HG03135 (cell line): ENCODE data around the gene NUP107.
"Not testable (repeated sequence)": the region's sequence is repeated elsewhere in the genome, so short reads cannot be mapped to it uniquely, and the experiment has no call there.

Source experiments
- ATAC-seq: cut with Tn5 transposase; IDR thresholded peaks from one replicate; pipeline ENCODE4 v1.9.1; 2021; ENCODE audit warnings: mild to moderate bottlenecking, moderate library complexity; ENCODE audit not compliant: unreplicated experiment

The NUP107 gene

DNA sequence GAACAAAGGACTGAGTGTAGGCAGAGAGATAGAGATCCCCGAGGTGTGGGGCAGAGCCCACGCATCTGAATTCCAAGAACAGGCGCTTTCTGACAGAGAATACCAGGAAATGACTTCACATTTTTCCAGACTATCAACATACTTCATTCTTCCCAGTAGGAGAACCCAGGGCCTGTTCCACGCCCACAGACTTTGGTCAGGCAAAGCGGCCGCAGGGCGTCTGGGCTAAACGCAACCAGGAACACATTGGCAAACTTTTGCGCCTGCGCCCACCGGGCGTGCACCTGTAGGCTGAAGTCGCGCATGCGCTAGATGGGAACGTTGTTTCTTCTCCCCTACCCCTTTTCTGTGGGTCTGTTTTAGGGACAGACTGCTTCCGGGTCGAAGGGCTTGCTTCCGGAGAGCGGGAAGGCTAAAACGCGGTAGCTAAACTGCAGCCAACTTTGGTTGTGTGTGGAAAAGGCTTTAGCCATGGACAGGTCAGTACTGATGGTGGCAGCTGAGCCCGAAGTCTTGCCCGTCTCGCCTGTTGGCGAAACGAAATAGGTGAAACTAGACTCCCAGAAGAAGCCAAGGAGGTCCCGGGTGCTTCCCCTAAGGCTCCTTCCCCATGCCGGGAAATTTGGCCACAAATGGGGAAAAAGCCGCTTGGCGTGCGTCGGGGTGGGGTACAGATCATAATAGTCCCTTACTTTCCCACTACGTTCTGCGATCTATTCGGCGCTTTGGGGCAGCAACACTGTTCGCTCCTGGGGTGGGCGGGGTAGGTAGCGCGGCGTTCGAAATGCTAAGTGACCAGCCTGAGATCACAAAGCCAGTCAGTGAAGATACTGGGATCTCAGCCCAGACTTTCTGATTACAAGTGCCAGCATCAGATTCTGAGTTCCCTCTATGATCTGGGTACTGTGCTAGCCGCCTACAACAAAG, at the start of gene NUP107:
TSS of gene NUP107 (plus strand) at position 384 of the 927 bp plus-strand sequence. CDS start at position 472, 88 bp downstream.
- ATAC-seq = peak; percentile 91

DNA sequence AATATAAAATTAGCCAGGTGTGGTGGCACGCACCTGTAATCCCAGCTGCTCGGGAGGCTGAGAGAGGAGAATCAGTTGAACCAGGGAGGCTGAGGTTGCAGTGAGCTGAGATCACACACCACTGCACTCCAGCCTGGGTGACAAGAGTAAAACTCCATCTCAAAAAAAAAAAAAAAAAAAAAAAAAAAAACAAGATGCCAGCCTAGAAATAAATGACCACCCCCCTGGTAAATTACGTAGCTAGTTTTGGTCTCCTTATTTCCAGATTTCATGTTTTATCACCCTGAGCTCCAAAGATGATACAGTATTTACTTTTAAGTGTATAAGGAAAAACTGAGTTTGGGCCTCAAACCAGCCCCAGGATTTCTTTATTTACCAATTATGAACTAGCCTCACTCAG, 49.3 kb upstream of the NUP107 start:
- ATAC-seq = not testable (repeated sequence)

DNA sequence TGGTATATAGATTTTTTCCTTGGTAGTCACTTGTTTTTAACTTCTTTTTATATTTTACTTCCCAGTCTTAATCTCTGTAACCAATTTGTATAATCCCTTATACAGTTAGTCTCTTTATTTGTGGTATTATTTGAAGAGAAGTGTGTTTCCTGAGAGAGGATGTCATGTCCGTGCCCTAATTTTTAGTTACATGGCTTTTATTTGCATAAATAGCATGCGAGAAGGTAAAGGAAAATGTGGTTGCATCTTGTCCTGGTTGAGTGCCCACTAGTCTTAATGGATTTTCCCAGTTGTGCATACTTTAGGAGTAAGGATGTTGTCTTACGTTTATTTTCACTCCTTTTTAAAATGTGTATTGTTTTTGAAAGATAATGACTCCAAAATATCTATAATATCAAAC, 48.6 kb upstream of the NUP107 start:
- ATAC-seq = no peak

DNA sequence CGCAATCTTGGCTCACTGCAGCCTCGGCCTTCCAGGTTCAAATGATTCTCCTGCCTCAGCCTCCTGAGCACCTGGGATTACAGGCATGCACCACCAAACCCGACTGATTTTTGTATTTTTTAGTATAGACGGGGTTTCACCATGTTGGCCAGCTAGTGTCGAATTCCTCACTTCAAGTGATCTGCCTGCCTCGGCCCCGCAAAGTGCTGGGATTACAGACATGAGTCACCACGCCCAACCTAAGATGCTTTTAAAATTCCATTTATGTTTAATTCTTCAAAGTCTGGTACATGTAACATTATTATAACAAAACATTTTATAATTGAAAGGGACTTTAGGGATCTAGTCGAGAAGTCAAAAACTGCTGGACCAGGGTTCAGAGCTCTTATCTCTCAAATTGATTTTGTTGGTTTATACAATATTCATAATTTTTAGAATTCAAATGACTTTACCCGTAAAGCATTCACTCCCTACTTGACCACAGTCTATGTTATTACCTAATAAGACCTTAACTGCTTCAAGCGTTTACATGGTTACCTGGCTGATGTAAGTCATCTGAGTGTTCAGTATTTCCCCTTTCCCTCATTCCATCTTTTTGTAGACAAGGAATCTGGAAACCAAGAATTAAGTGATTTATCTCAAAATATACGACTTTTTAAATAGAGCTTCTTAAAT, 47.9 kb upstream of the NUP107 start:
- ATAC-seq = no peak

DNA sequence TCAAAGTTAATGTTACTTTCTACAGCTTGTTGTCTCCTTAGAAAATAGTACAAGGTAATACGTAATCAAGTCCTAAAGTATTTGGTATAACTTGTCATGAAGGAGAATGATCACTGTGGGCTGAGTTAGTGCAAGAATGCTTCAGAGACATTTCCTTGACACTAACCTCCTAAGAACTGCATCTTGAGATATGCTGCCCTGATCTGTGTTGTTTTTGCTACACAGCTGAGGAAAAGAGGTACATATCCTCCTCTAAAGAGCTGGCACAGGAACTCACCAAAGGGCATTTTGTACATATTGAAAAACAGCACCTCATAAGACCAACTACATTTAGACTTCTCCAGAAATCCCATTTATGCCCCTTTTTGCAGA, 47.4 kb upstream of the NUP107 start:
- ATAC-seq = no peak

DNA sequence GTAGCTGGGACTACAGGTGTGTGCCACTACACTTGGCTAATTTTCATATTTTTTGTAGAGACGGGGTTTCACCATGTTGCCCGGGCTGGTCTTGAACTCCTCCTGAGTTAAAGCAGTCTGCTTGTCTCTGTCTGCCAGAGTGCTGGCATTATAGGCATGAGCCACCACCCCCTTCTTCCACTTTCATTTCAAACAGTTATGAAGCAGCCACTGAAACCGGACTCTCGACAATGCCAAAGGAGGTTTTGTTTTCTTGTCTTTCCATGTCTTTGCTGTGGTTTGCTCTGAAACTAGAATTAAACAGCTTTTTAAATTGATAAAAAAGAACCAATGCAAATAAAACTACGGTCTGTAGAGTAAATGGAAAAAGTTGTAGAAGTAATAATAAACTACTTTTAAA, 45.6 kb upstream of the NUP107 start:
- ATAC-seq = peak; percentile 88

DNA sequence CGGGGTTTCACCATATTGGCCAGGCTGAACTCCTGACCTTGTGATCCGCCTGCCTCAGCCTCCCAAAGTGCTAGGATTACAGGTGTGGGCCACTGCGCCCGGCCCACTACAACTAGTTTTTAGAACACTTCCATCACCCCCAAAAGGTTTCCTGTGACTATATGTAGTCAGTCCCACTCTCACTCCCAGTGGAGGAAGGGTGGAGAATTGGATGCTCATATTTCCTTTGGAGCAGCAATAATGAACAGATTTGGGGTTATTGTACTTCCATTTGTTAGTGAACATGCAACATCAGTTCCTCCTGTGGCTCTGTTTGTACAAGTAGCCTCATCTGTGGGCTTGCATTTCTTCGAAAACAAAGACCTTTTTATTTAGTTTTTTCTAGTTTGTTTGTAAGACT, 40.3 kb upstream of the NUP107 start:
- ATAC-seq = no peak

DNA sequence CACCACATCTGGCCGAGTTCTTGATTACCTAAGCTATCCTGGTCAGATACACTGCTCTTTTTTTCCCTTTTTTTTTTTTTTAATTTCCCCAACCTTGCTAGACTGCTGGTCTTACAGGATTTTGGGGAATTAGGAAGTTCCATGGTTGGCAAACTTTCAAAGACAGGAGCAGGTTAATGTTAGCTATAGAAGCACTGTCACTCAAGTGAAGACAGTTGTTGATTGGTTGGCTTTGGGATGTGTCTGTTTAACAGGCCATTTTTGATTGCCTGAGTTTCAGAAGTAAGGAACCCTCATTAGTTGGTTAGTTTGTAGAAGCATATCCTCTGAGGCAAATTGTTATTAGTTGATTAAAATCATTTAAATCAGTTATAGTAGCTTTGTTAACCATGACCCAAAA, 39.3 kb upstream of the NUP107 start:
- no peak for ATAC-seq

DNA sequence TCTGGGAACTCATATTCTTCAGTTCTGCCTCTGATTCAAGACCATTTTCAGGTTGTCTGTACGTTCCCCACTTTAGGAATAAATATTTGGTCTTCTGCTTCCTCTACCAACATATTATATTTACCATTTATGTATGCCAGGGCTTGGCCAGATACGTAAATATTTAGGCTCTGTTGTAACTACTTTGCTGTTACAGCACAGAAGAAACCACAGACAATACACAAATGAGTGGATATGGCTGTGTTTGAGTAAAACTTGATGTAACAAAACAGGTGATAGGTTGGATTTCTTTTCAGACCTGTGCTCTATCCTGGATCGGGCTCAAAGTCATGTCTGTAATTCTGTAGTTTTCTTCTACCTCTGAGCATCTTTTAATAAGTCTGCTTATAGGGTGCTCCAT, 38.6 kb upstream of the NUP107 start:
- ATAC-seq = no peak

DNA sequence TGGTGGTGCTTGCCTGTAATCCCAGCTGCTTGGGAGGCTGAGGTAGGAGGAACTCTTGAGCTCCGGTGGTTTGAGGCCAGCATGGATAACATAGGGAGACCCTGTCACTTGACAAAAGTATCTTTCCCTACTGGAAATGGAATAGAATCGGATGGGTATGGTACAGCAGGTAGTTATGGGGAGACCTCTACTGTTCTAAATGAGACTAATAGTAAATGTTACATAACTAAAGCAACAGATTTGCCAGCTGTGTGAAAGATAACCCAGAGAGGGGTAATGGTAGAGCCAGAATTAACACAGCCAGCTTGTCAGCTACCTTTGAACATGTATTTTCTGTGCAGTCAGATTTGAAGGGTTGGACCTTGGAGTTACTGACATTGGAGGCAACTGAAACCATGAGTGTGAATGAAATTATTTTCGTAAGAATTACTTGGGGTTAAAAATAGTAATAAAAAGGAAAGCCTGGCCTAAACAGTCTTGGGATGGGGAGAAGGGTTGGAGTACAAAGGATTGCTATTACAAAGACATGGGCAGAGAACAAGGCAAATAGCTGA, 21.7 kb upstream of the NUP107 start:
- ATAC-seq = no peak

DNA sequence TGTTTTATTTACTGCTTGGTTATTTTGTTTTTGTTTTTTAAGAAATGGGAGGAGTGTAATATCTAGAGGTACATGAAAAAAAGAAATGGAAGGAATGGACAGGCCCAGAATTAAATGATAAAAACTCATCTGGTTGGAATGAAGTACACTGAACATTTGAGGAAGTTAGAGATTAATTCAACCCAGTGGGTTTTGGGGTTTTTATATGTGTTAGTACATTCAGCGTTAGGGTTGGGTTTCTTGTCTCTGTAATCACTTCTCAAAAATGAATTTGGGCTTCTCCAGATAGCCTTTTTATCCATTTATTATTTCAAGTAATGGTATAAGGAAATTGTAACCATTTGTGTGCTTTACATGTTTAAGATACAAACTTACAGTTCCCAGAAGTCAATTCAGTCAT, 19.5 kb upstream of the NUP107 start:
- no peak for ATAC-seq

DNA sequence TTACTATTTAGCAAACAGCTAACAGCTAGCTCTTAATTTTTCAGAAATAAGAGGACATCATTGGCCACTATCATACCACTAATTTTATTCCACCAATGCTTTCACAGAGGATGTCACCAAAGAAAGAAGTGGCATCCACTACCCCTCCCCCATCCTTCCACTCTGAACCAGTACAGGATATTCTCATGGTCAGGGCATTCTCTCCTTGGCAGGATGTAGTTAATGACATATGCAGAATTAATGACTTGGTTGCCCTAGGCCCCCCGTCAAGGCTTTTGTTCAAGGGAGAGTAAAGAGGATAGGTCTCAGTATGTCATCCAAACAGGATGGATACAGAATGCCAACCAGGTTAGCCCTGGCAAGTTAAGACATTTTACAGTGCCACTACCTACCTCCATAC, 18.9 kb upstream of the NUP107 start:
- no peak for ATAC-seq

DNA sequence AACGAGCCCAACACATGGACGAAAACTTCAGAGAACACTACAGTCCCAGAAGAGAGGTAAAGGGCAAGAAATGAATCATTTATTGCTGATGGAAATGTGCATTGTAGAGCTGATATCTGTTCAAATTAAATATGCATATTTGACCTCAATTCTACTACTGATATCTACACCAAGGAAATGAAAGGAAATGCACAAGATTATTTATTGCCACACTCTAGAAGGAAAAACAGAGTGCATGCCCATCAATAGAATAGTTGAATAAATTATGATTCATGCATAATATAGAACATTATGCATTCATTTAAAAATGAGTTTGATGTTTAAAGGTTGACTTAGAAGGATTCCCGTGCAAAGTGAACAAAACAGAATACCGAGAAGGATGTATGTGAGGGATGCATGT, 15.6 kb upstream of the NUP107 start:
- no peak for ATAC-seq

DNA sequence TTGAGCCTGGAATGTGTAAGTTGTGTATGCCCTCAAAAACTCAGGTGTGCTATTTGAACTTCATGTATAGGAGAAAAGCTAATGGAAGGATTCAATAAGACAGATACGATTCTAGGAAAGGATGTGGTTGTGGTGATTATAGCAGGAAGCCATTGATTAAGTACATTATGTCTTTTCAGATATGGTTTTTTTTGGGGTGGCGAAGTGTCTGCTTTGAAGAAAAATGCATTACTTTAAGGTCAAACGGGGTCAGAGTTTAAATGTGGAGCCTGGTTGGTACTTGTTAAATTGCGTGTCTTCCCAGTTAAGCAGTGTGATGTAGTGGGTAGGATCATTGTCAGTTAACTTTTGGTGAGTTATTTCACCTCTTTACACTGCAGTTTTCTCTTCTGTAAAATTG, 13.0 kb upstream of the NUP107 start:
- no peak for ATAC-seq

DNA sequence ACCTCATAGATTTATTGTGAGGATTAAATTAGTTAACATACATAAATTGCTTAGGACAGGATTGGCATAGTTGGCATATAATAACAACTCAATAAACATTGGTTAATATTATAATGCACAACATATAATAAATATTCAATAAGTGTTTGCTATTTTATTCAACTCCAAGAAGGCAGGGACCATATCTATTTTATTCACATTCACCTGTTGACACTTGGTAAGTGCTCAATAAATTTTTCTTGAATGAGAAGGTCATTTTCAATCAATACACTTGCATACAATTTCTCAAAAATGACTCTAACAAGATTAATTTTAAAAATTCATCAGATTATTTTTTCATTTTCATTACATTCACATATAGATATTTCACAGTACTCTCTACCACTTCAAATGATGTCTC, 12.4 kb upstream of the NUP107 start:
- ATAC-seq = no peak

DNA sequence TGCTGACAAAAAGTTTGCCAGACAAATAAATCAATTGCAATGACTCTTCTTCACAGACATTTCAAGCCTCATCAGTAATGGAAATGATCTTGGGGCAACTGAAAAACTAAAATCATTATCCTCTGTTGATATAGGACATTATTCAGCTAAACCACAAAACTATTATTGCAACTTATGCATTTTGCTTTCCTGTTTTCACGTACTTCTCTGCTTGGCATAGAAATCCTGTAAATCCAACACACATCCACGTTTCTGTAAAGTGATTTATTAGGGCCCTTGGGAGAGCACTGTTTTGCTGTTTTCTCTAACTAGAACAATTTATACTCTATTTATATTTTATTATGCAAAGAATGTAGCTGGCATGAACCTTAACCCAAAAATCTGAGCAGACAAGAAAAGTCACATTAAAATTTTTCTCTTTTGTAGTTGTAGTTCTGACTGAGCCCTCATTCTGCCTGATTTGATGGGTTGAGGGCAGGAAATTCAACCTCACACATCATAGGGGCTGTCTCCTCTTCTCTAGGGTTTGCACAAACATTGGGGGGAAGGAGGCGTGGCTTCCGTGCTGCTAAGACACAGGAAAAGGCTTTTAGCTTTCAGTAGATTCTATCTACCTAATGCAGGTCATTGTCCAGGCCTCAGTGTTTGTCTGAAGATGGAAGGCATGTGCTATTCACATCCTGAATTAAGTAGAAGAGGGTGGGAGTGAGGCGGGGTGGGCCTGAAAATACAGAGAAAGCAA, 11.5 kb upstream of the NUP107 start:
- ATAC-seq = no peak

DNA sequence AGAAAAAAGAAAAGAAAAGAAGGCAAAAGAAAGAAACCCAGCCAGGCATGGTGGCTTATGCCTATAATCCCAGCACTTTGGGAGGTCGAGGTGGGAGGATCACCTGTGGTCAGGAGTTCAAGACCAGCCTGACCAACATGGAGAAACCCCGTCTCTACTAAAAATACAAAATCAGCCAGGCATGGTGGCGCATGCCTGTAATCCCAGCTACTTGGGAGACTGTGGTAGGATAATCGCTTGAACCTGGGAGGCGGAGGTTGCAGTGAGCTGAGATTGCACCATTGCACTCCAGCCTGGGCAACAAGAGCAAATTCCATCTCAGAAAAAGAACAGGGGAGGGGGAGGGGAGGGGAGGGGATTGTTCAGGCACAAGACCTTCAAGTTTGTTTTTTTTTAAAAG, 9.9 kb upstream of the NUP107 start:
- ATAC-seq = not testable (repeated sequence)

DNA sequence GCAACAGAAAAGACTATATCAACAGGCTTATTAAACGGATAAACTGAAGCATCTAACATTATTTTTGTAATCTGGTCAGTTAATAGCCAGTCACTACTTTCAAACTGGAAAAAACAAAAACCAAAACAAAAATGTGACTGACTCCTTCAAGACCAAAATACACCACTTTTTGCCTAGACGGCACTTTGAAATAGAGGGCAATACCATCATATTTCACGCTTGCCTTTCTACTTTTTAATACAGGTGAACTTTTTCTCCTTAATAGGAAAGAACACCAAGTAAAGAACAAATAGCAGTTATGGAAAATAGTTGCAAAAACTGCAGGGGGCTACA, 550 bp upstream of the NUP107 start:
- ATAC-seq = no peak

DNA sequence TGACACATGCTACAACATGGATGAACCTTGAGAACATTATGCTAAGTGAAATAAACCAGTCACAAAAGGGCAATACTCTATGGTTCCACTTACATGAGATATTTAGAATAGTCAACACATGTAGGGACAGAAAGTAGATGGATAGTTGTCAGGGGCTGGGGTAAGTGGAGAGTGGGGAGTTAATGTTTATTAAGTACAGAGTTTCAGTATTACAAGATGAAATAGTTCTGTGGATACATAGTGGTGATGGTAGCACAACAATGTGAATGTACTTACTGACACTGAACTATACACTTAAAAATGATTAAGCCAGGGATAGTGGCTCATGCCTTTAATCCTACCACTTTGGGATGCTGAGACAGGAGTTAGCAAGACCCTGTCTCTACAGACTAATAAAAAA, 8.7 kb downstream of the NUP107 start:
- ATAC-seq = peak; percentile 69

DNA sequence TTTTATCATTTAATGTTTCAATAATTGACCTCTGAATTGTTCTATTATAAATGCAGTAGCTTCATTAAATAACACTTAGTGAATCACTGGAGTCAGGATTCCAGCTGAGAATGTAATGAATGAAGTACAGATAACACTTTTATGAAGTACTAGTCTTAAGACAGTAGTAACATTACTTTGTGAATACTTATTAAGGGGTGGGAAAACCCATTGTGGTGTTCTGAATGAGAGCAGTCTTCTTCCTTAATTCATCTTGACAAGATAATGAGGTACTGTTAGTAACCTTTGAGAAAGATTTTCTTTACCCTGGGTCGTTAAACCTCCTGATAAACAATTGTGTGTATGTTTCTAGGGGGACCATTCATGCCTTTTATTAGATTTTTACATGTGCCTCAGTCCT, 12.7 kb downstream of the NUP107 start:
- ATAC-seq = no peak

DNA sequence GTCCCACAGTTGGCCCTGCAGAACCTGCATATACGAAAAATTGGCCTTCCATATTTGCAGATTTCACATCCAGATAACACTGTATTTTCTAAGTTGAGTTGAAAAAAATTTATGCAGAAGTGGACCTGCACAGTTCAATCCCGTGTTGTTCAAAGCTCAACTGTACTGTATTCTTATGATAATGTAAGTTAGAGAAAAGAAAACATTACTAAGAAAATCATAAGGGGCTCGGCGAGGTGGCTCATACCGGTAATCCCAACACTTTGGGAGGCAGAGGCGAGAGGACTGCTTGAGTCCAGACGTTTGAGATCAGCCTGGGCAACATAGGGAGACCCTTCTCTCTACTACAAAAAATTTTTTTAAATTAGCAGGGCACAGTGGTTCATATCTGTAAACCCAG, 41.0 kb downstream of the NUP107 start:
- no peak for ATAC-seq
